Measurements from ENCODE around the gene RNASEL.
"Not testable (repeated sequence)": the region's sequence is repeated elsewhere in the genome, so short reads cannot be mapped to it uniquely, and the experiment has no call there.

RNASEL gene

DNA sequence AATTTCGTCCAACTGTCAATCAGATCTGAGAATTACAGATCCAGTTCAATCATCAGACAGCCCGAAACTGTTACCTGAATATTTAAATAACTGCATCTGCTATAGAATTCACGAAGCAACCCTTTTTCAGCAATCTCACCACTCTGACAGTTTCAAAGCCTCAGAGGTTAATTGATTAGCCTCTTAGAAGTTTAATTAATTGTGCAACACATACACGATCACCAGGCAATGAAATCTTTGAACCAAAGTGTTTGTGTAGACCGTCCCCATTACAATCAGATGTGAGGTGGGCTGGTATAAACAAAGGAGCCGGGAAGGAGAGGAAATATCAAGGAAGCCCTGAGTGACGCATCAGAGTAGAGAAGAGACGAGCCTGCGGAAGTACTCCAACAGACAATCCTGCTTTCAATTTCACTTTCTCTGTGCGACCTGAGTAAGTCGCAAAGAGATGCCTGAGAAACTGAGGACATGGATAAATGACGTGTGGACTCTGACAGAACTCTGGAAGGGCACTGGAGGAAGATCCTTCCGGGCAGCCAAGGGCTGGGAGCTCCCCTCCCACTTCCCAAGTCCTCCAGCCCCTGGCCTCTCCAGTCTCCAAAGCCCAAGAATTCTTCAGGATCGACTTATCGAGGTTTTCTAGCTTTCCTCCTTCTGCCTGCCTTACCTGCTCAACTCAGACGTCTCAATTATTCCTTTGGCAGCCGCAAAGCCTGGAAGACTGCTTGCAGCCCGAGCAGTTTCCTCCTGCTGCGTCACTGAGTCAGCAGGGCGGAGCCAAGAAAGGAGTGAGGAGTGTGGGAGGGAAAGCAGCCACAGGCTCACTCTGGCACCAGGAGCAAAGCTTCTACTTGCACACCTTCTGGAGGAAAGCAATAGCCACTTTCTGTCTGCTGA lies at the start of gene RNASEL:
TSS of gene RNASEL (minus strand) at position 757 of the 897 bp plus-strand sequence. CDS start 2,450 bp downstream, outside the sequence.
- H3K4me1 ChIP-seq (ENCODE audit: insufficient read depth, insufficient read length): peaks cover 4% of the 10 kb centered on the region
- H3K27me3 ChIP-seq (ENCODE audit: insufficient read depth, insufficient read length): no peaks in the 10 kb centered on the region
- peak within 1 kb of the TSS; percentile 52 for H3K4me3 ChIP-seq (ENCODE audit: insufficient read length, low read depth)
- H3K9ac ChIP-seq (ENCODE audit: insufficient read length, low read depth): peak within 1 kb of the TSS; percentile 65
- H3K9me3 ChIP-seq (ENCODE audit: insufficient read depth, low read length): no peaks in the 10 kb centered on the region
- no peak for TF ChIP-seq SUZ12 (IDR thresholded peaks at IDR 0.05; ENCODE audit: extremely low read depth, insufficient read depth, insufficient read length)
- TF ChIP-seq YY1 (IDR thresholded peaks at IDR 0.05; ENCODE audit: insufficient read depth, insufficient read length): no peak
- no peak for TF ChIP-seq ZNF274 (IDR thresholded peaks at IDR 0.05; ENCODE audit: low read depth, low read length)
- peak; percentile 63 for DNase-seq (ENCODE audit: low read depth, low spot score)
- H3K36me3 ChIP-seq (ENCODE audit: insufficient read depth, insufficient read length, low read length): no peaks in the 10 kb centered on the region

- TF ChIP-seq SUZ12 (IDR thresholded peaks at IDR 0.05; ENCODE audit: extremely low read depth, insufficient read depth, insufficient read length) (no peak), ZNF274 (IDR thresholded peaks at IDR 0.05; ENCODE audit: low read depth, low read length) (no peak), YY1 (IDR thresholded peaks at IDR 0.05; ENCODE audit: insufficient read depth, insufficient read length) (no peak)
- Histone ChIP-seq H3K9ac (ENCODE audit: insufficient read length, low read depth) (no peak overlapping the region), H3K27me3 (ENCODE audit: insufficient read depth, insufficient read length) (peaks cover 8% of the 10 kb centered on the region), H3K9me3 (ENCODE audit: insufficient read depth, low read length) (no peaks in the 10 kb centered on the region), H3K4me3 (ENCODE audit: insufficient read length, low read depth) (no peak overlapping the region), H3K4me1 (ENCODE audit: insufficient read depth, insufficient read length) (peaks cover 15% of the 10 kb centered on the region), H3K36me3 (ENCODE audit: insufficient read depth, insufficient read length, low read length) (no peaks in the 10 kb centered on the region)
- DNase-seq (ENCODE audit: low read depth, low spot score): no peak
Observed at GRCh38 chr1:182637769-182638168, 48.7 kb upstream of the RNASEL start.

DNA sequence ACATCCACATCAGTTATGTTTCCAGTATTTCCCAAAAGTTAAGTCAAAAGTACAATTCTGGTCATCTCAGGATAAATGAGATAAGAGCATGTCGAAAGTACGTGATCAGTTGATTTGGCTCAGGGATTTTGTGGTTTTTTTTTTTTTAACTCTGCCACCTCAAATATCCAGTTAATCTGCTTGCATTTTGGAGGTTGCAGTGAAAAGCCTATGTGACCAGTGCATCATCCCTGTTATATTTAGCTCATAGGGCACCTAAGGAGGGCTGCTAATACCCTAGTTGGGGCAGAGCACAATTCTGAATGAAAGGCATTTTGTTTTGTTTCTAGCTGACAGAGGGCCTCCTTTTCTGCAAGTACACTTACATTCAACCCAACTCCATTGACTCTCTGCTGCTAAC lies 46.8 kb upstream of the RNASEL start:
- DNase-seq (ENCODE audit: low read depth, low spot score): no peak
- no peaks in the 10 kb centered on the region for H3K36me3 ChIP-seq (ENCODE audit: insufficient read depth, insufficient read length, low read length)
- no peaks in the 10 kb centered on the region for H3K9me3 ChIP-seq (ENCODE audit: insufficient read depth, low read length)
- H3K27me3 ChIP-seq (ENCODE audit: insufficient read depth, insufficient read length): peaks cover 8% of the 10 kb centered on the region
- H3K9ac ChIP-seq (ENCODE audit: insufficient read length, low read depth): no peak overlapping the region
- no peak overlapping the region for H3K4me3 ChIP-seq (ENCODE audit: insufficient read length, low read depth)
- TF ChIP-seq ZNF274 (IDR thresholded peaks at IDR 0.05; ENCODE audit: low read depth, low read length) (no peak), YY1 (IDR thresholded peaks at IDR 0.05; ENCODE audit: insufficient read depth, insufficient read length) (no peak), SUZ12 (IDR thresholded peaks at IDR 0.05; ENCODE audit: extremely low read depth, insufficient read depth, insufficient read length) (no peak)
- H3K4me1 ChIP-seq (ENCODE audit: insufficient read depth, insufficient read length): peaks cover 15% of the 10 kb centered on the region

GRCh38 chr1:182634306-182635072 lies 45.4 kb upstream of the RNASEL start:
- H3K9me3 ChIP-seq (ENCODE audit: insufficient read depth, low read length): no peaks in the 10 kb centered on the region
- no peaks in the 10 kb centered on the region for H3K36me3 ChIP-seq (ENCODE audit: insufficient read depth, insufficient read length, low read length)
- H3K4me3 ChIP-seq (ENCODE audit: insufficient read length, low read depth): no peak overlapping the region
- no peak for TF ChIP-seq ZNF274 (IDR thresholded peaks at IDR 0.05; ENCODE audit: low read depth, low read length)
- no peak for TF ChIP-seq YY1 (IDR thresholded peaks at IDR 0.05; ENCODE audit: insufficient read depth, insufficient read length)
- TF ChIP-seq SUZ12 (IDR thresholded peaks at IDR 0.05; ENCODE audit: extremely low read depth, insufficient read depth, insufficient read length): no peak
- peaks cover 8% of the 10 kb centered on the region for H3K27me3 ChIP-seq (ENCODE audit: insufficient read depth, insufficient read length)
- no peak for DNase-seq (ENCODE audit: low read depth, low spot score)
- peaks cover 24% of the 10 kb centered on the region for H3K4me1 ChIP-seq (ENCODE audit: insufficient read depth, insufficient read length)
- no peak overlapping the region for H3K9ac ChIP-seq (ENCODE audit: insufficient read length, low read depth)

DNA sequence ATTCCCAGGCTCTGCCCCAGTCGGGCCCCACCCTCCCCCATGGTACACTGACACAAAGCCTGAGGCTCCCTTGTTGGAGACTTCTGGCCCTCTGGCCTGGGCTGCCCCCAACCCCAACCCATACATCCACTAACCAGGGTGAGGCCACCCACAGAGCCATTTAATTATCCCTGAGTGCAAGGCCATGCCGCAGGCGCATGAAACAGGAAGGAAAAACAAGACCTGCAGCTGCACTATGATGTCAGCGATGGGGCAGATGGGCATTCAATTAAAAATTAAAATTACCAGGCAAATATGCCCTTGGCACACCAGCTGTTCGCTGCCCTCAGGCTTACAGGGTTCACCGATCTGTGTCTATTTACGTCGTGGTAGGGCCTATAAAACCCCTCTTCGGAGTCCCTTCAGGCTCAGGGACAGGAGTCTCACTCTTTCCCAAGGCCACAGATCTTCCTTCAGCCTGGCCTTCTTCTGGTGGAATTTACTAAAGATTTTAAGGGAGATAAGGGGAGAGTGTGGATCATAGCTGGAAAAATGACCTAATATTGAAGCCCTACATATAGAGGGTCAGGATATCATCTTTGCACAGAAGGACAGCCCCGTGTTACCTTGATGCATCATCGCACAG lies 44.7 kb upstream of the RNASEL start:
- no peak overlapping the region for H3K4me3 ChIP-seq (ENCODE audit: insufficient read length, low read depth)
- no peak overlapping the region for H3K9ac ChIP-seq (ENCODE audit: insufficient read length, low read depth)
- H3K36me3 ChIP-seq (ENCODE audit: insufficient read depth, insufficient read length, low read length): no peaks in the 10 kb centered on the region
- TF ChIP-seq ZNF274 (IDR thresholded peaks at IDR 0.05; ENCODE audit: low read depth, low read length): no peak
- TF ChIP-seq SUZ12 (IDR thresholded peaks at IDR 0.05; ENCODE audit: extremely low read depth, insufficient read depth, insufficient read length): no peak
- no peak for TF ChIP-seq YY1 (IDR thresholded peaks at IDR 0.05; ENCODE audit: insufficient read depth, insufficient read length)
- H3K4me1 ChIP-seq (ENCODE audit: insufficient read depth, insufficient read length): peaks cover 24% of the 10 kb centered on the region
- peaks cover 8% of the 10 kb centered on the region for H3K27me3 ChIP-seq (ENCODE audit: insufficient read depth, insufficient read length)
- DNase-seq (ENCODE audit: low read depth, low spot score): no peak
- H3K9me3 ChIP-seq (ENCODE audit: insufficient read depth, low read length): no peaks in the 10 kb centered on the region

DNA sequence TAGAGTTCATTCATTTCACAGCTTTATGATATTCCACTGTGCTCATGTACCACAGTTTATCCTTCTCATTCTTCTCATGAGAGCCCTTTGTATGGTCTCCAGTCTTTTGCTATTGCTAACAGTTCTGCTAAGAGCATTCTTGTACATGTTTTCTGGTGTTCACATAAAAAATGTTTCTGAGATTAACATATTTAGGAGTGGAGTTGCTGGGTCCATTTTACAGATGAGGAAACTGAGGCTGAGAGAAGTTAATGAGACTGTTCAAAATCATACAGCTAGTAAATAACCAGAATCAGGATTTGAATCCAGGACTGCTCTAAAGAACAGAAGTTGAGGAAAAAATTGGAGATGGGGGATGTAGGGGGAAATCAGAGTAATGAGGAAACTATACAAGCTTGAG lies 44.0 kb upstream of the RNASEL start:
- Histone ChIP-seq H3K27me3 (ENCODE audit: insufficient read depth, insufficient read length) (peaks cover 8% of the 10 kb centered on the region), H3K36me3 (ENCODE audit: insufficient read depth, insufficient read length, low read length) (no peaks in the 10 kb centered on the region), H3K4me1 (ENCODE audit: insufficient read depth, insufficient read length) (peaks cover 24% of the 10 kb centered on the region), H3K4me3 (ENCODE audit: insufficient read length, low read depth) (no peak overlapping the region), H3K9ac (ENCODE audit: insufficient read length, low read depth) (no peak overlapping the region), H3K9me3 (ENCODE audit: insufficient read depth, low read length) (no peaks in the 10 kb centered on the region)
- TF ChIP-seq YY1 (IDR thresholded peaks at IDR 0.05; ENCODE audit: insufficient read depth, insufficient read length): no peak
- TF ChIP-seq SUZ12 (IDR thresholded peaks at IDR 0.05; ENCODE audit: extremely low read depth, insufficient read depth, insufficient read length): no peak
- no peak for TF ChIP-seq ZNF274 (IDR thresholded peaks at IDR 0.05; ENCODE audit: low read depth, low read length)
- no peak for DNase-seq (ENCODE audit: low read depth, low spot score)

DNA sequence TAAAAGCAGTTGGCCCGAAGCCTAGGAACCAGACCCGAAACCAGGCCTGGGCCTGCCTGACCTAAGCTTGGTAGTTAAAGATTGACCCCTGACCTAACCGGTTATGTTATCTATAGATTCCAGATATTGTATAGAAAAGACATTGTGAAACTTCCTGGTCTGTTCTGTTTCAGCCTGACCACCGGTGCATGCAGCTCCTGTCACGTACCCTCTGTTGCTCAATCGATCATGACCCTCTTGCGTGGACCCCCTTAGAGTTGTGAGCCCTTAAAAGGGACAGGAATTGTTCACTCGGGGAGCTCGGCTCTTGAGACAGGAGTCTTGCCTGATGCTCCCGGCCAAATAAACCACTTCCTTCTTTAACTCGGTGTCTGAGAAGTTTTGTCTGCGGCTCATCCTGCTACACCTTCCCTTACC lies 43.4 kb upstream of the RNASEL start:
- not testable (repeated sequence) for H3K4me3 ChIP-seq (ENCODE audit: insufficient read length, low read depth); H3K27me3 ChIP-seq (ENCODE audit: insufficient read depth, insufficient read length); H3K9me3 ChIP-seq (ENCODE audit: insufficient read depth, low read length); H3K36me3 ChIP-seq (ENCODE audit: insufficient read depth, insufficient read length, low read length); DNase-seq (ENCODE audit: low read depth, low spot score); H3K9ac ChIP-seq (ENCODE audit: insufficient read length, low read depth)
- peaks cover 24% of the 10 kb centered on the region for H3K4me1 ChIP-seq (ENCODE audit: insufficient read depth, insufficient read length)

All from NT2/D1 (cell line).